Small intestine (tissue), 7 donors: ENCODE measurements around the gene GMPS. TPM values are rescaled to one million over a fixed set of nuclear protein-coding genes. Genes with fewer than 3 reads are reported as not detected.

Experiments
- DNase-seq, 2 donors: peaks; one replicate each; pipeline versions ENCODE4 v3.0.0 to v3.0.0-alpha.2; 2013
- FAIRE-seq: peaks from 2 replicates; lab custom pipeline; 2012; peaks lifted over from hg19 to GRCh38; lab: Jason Lieb, UNC
- H3K27ac ChIP-seq, 3 donors: one replicate each; pipeline ENCODE4 v1.5.1; 2013; ENCODE audit warnings: low read length in 2 of 3, mild to moderate bottlenecking in 2 of 3, control low read depth in 1 of 3, inconsistent platforms in 1 of 3, low read depth in 1 of 3, moderate library complexity in 1 of 3
- H3K27me3 ChIP-seq, 3 donors: one replicate each; pipeline ENCODE4 v1.6.1; 2013; ENCODE audit warnings: low read length in 3 of 3, inconsistent platforms in 1 of 3; ENCODE audit not compliant: control insufficient read depth in 3 of 3, insufficient read depth in 3 of 3
- H3K36me3 ChIP-seq, 3 donors: one replicate each; pipeline ENCODE4 v1.6.1; 2013; ENCODE audit warnings: low read length in 3 of 3, inconsistent platforms in 1 of 3, low read depth in 1 of 3, mild to moderate bottlenecking in 1 of 3, moderate library complexity in 1 of 3; ENCODE audit not compliant: control insufficient read depth in 3 of 3, insufficient read depth in 2 of 3
- H3K4me1 ChIP-seq, 3 donors: one replicate each; pipeline ENCODE4 v1.6.1; 2013; ENCODE audit warnings: low read length in 2 of 3, inconsistent platforms in 1 of 3, low read depth in 1 of 3, mild to moderate bottlenecking in 1 of 3, moderate library complexity in 1 of 3; ENCODE audit not compliant: control insufficient read depth in 3 of 3, insufficient read depth in 2 of 3
- H3K4me3 ChIP-seq, 3 donors: one replicate each; pipeline ENCODE4 v1.5.1; 2013; ENCODE audit warnings: low read length in 3 of 3, control low read depth in 1 of 3, inconsistent platforms in 1 of 3, low read depth in 1 of 3, mild to moderate bottlenecking in 1 of 3, moderate library complexity in 1 of 3
- H3K9me3 ChIP-seq, 2 donors: one replicate each; pipeline ENCODE4 v1.6.1; 2013; ENCODE audit warnings: low read depth in 1 of 2, low read length in 1 of 2; ENCODE audit not compliant: control insufficient read depth in 2 of 2, insufficient read depth in 1 of 2
- WGBS, 3 donors: extraction: QIAGEN DNeasy Blood & Tissue Kit; methylation state at CpG; one replicate each; pipeline ENCODE4 v1.1.7; 2013; 5-methylcytosine and 5-hydroxymethylcytosine counted together
- polyA plus RNA-seq, 4 donors: library from polyadenylated mRNA; stranded (reverse) in 3 of 4; unstranded in 1 of 4; fragments of 200-250 nt in 3 of 4; fragments of 120-200 nt in 1 of 4; gene quantifications; one replicate each; pipeline versions ENCODE4 v1.2.1 to v1.2.3, GENCODE V29; 2013
- donor health status: healthy with polysubstance abuse.
- donor health status: control.
- donor health status: control.
- donor health status: Bipolar disorder and iron deficiency.
- donor health status: healthy.

GMPS gene
- polyA plus RNA-seq, 4 donors = 8.9 to 39.2 (median 18.9) TPM

GRCh38 chr3:155983834-155984474 lies 113.5 kb downstream of the GMPS start:
- no peaks in the 10 kb centered on the region for H3K36me3 ChIP-seq
- FAIRE-seq (no peak), DNase-seq (no peak)
- H3K4me1 ChIP-seq = no peaks in the 10 kb centered on the region
- no peak overlapping the region for H3K4me3 ChIP-seq
- H3K27me3 ChIP-seq = no peaks in the 10 kb centered on the region
- H3K27ac ChIP-seq = no peak overlapping the region
- no peaks in the 10 kb centered on the region for H3K9me3 ChIP-seq
- WGBS, 3 donors = 79 to 96% (median 83%) methylated on average over 1 of the region's 1 CpG

GRCh38 chr3:155984791-155985417 lies 114.5 kb downstream of the GMPS start:
- DNase-seq (no peak), FAIRE-seq (no peak)
- Histone ChIP-seq H3K36me3 (no peaks in the 10 kb centered on the region), H3K27ac (no peak overlapping the region), H3K4me3 (no peak overlapping the region), H3K4me1 (no peaks in the 10 kb centered on the region), H3K9me3 (no peaks in the 10 kb centered on the region), H3K27me3 (no peaks in the 10 kb centered on the region)
- WGBS, 3 donors = 92 to 98% (median 97%) methylated on average over 6 of the region's 6 CpGs

GRCh38 chr3:155989536-155989935 lies 119.1 kb downstream of the GMPS start:
- no peaks in the 10 kb centered on the region for H3K36me3 ChIP-seq
- H3K9me3 ChIP-seq = no peaks in the 10 kb centered on the region
- no peak for FAIRE-seq
- no peaks in the 10 kb centered on the region for H3K4me1 ChIP-seq
- no peak for DNase-seq
- no peak overlapping the region for H3K4me3 ChIP-seq
- H3K27ac ChIP-seq = no peak overlapping the region
- H3K27me3 ChIP-seq = no peaks in the 10 kb centered on the region

GRCh38 chr3:155991212-155991611 lies 120.8 kb downstream of the GMPS start:
- no peaks in the 10 kb centered on the region for H3K27me3 ChIP-seq
- H3K4me3 ChIP-seq = no peak overlapping the region
- H3K4me1 ChIP-seq = no peaks in the 10 kb centered on the region
- no peak for FAIRE-seq
- no peak overlapping the region for H3K27ac ChIP-seq
- no peak for DNase-seq
- H3K9me3 ChIP-seq = no peaks in the 10 kb centered on the region
- WGBS, 3 donors = 70 to 85% (median 78%) methylated on average over 4 of the region's 4 CpGs
- no peaks in the 10 kb centered on the region for H3K36me3 ChIP-seq

GRCh38 chr3:155991847-155992246 lies 121.4 kb downstream of the GMPS start:
- Histone ChIP-seq H3K4me1 (no peaks in the 10 kb centered on the region), H3K27ac (no peak overlapping the region), H3K36me3 (no peaks in the 10 kb centered on the region), H3K4me3 (no peak overlapping the region), H3K27me3 (no peaks in the 10 kb centered on the region), H3K9me3 (no peaks in the 10 kb centered on the region)
- 58 to 73% (median 63%) methylated on average over 1 of the region's 1 CpG for WGBS, 3 donors
- FAIRE-seq (no peak), DNase-seq (no peak)

Other genes starting within 250 kb of the GMPS start
- gene PLCH1, start 125.6 kb upstream of the GMPS start, polyA plus RNA-seq = 1 to 10 TPM; 1.4 to 9.7 (median 2.8) TPM
- 10 to 100 TPM in 1 of 4 donors, 1 to 10 TPM in 2, under 1 TPM in 1; 0.89 to 10.3 (median 2.2) TPM for gene C3orf33, start 64.4 kb upstream of the GMPS start, polyA plus RNA-seq
- 10 to 100 TPM in 2 of 4 donors, 1 to 10 TPM in 2; 2.9 to 34.3 (median 10.2) TPM for gene SLC33A1, start 16.2 kb upstream of the GMPS start, polyA plus RNA-seq
- gene KCNAB1, start 249.9 kb downstream of the GMPS start, polyA plus RNA-seq = 1 to 10 TPM in 2 of 4 donors, not detected in 2; 1.0 to 3.9 TPM